ENCODE data around the gene PDZK1IP1.

GRCh38 chr1:47187926-47188250 is 1.9 kb downstream of the PDZK1IP1 start:
- TF ChIP-seq CTCF (IDR thresholded peaks at IDR 0.05) (no peak), EP300 (IDR thresholded peaks at IDR 0.05) (no peak), POLR2A (IDR thresholded peaks at IDR 0.05) (no peak)

Data from gastroesophageal sphincter (tissue), 3 donors.